ENCODE data around the gene UNC93A.
"Not testable (repeated sequence)": the region's sequence is repeated elsewhere in the genome, so short reads cannot be mapped to it uniquely, and the experiment has no call there.

DNA sequence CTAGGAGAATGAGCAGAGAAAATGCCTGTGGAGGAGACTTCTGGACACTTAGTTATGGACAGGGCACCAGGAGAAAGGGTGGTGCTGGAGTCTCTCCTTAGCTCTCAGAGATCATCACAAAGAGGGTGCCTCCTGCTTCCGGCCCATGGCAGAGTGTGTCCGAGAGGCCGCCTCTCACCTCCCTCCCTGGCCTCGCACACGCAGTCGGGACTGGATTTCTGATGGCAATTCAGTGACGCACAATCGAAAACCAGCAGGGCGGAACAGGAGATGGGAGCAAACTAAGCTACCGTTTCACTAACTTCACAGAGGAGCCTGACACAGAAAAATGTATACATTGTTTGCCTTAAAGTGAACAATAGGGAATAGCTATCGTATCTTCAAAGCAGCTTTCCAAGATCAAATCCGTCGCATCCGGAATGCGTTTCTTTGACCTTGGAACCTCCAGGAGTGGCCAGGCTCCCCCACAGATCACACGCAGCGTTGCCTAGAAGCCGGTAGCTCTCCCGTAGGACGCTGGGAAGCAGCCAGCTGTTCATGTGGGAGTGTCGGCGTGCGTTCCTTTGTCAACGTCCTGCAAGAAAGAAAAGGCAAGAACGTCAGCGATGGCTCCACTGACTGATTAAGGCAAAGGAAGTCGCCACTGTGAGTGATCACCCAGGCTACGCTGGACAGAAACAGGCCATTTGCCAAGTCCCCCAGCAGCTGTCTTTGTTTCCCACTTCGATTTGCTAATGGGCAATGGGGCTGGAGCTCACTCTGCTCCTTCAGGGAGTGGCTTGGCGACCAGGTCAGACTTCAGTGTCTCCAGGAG lies 49.6 kb upstream of the UNC93A start:
- TF ChIP-seq, protein P1, sequence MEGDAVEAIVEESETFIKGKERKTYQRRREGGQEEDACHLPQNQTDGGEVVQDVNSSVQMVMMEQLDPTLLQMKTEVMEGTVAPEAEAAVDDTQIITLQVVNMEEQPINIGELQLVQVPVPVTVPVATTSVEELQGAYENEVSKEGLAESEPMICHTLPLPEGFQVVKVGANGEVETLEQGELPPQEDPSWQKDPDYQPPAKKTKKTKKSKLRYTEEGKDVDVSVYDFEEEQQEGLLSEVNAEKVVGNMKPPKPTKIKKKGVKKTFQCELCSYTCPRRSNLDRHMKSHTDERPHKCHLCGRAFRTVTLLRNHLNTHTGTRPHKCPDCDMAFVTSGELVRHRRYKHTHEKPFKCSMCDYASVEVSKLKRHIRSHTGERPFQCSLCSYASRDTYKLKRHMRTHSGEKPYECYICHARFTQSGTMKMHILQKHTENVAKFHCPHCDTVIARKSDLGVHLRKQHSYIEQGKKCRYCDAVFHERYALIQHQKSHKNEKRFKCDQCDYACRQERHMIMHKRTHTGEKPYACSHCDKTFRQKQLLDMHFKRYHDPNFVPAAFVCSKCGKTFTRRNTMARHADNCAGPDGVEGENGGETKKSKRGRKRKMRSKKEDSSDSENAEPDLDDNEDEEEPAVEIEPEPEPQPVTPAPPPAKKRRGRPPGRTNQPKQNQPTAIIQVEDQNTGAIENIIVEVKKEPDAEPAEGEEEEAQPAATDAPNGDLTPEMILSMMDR (IDR thresholded peaks at IDR 0.05), result not testable (repeated sequence)
- TF ChIP-seq POLR2A (IDR thresholded peaks at IDR 0.05), result not testable (repeated sequence)
